HEK293 (cell line): ENCODE data around the gene MMD.

ENCODE experiments used
- CTCF ChIP-seq: fragments of 450-650 bp; formaldehyde crosslinking; IDR thresholded peaks from 2 replicates; pipeline ENCODE4 v1.5.1; 2016; ENCODE audit warnings: missing biosample characterization, missing genetic modification characterization
- ZBTB7A ChIP-seq: fragments of 450-650 bp; formaldehyde crosslinking; IDR thresholded peaks from 2 replicates; pipeline ENCODE4 v1.5.1; 2016; ENCODE audit warnings: low read depth, missing biosample characterization, missing genetic modification characterization

GRCh38 chr17:55443904-55444303, 22.3 kb upstream of the MMD start:
- TF ChIP-seq CTCF (no peak), ZBTB7A (tag by site-specific recombination) (no peak)
